WTC11 (cell line): Measurements from ENCODE around the gene HACE1. TPM values are rescaled to one million over a fixed set of nuclear protein-coding genes. Genes with fewer than 3 reads are reported as not detected.

Source experiments
- ATF1 ChIP-seq: sonication (generic); formaldehyde crosslinking; IDR thresholded peaks from 2 replicates; pipeline ENCODE4 v1.8.1; 2023; ENCODE audit warnings: mild to moderate bottlenecking, moderate library complexity, missing genetic modification reagents
- ESRRA ChIP-seq: sonication (generic); formaldehyde crosslinking; IDR thresholded peaks from 2 replicates; pipeline ENCODE4 v1.8.1; 2022; ENCODE audit warnings: mild to moderate bottlenecking, missing genetic modification reagents, borderline replicate concordance
- GRHL2 ChIP-seq: fragments of 250-450 bp; sonication (Bioruptor Pico); IDR thresholded peaks from 2 replicates; pipeline ENCODE4 v1.8.0; 2022; ENCODE audit warnings: mild to moderate bottlenecking, moderate library complexity; ENCODE audit not compliant: insufficient replicate concordance, severe bottlenecking
- IRF2 ChIP-seq: sonication (generic); formaldehyde crosslinking; IDR thresholded peaks from 2 replicates; pipeline ENCODE4 v1.8.0; 2022; ENCODE audit warnings: low read depth, missing genetic modification reagents, borderline replicate concordance
- JAZF1 ChIP-seq: fragments of 250-450 bp; sonication (Bioruptor Pico); IDR thresholded peaks from 2 replicates; pipeline ENCODE4 v1.9.0; 2021; ENCODE audit warnings: moderate library complexity, mild to moderate bottlenecking, inconsistent platforms
- JUN ChIP-seq: sonication (generic); formaldehyde crosslinking; IDR thresholded peaks from 2 replicates; pipeline ENCODE4 v1.8.0; 2023; ENCODE audit warnings: mild to moderate bottlenecking, missing genetic modification reagents
- OVOL2 ChIP-seq: fragments of 250-450 bp; sonication (Bioruptor Pico); IDR thresholded peaks from 2 replicates; pipeline ENCODE4 v1.9.0; 2021; ENCODE audit warnings: mild to moderate bottlenecking, borderline replicate concordance
- RORB ChIP-seq: fragments of 250-450 bp; sonication (Bioruptor Pico); IDR thresholded peaks from 2 replicates; pipeline ENCODE4 v1.9.0; 2021; ENCODE audit warnings: mild to moderate bottlenecking
- TCF7 ChIP-seq: sonication (generic); formaldehyde crosslinking; IDR thresholded peaks from 2 replicates; pipeline ENCODE4 v1.8.0; 2022; ENCODE audit warnings: mild to moderate bottlenecking, low read depth, missing genetic modification reagents, moderate library complexity
- TEAD4 ChIP-seq: sonication (generic); formaldehyde crosslinking; IDR thresholded peaks from 2 replicates; pipeline ENCODE4 v1.8.0; 2022; ENCODE audit warnings: mild to moderate bottlenecking, missing genetic modification reagents
- TP53 ChIP-seq: sonication (generic); formaldehyde crosslinking; IDR thresholded peaks from 2 replicates; pipeline ENCODE4 v1.8.1; 2023; ENCODE audit warnings: mild to moderate bottlenecking, missing genetic modification reagents
- total RNA-seq: library from RNA; stranded (reverse); gene quantifications from 3 replicates; pipeline ENCODE4 v1.2.3, GENCODE V29; 2021
- TF ChIP-seq, protein P1 (sequence below): sonication (generic); formaldehyde crosslinking; IDR thresholded peaks from 2 replicates; pipeline ENCODE4 v1.8.1; 2023; ENCODE audit warnings: mild to moderate bottlenecking, missing genetic modification reagents
- TF ChIP-seq, protein P2 (sequence below): sonication (generic); formaldehyde crosslinking; IDR thresholded peaks from 2 replicates; pipeline ENCODE4 v1.8.1; 2023; ENCODE audit warnings: mild to moderate bottlenecking, missing genetic modification reagents
- TF ChIP-seq, protein P3 (sequence below): fragments of 250-450 bp; sonication (Bioruptor Pico); IDR thresholded peaks from 2 replicates; pipeline ENCODE4 v1.9.0; 2021; ENCODE audit warnings: mild to moderate bottlenecking
- TF ChIP-seq, protein P4 (sequence below): sonication (generic); formaldehyde crosslinking; IDR thresholded peaks from 2 replicates; pipeline ENCODE4 v1.8.1; 2022; ENCODE audit warnings: low read depth, mild to moderate bottlenecking, moderate library complexity, missing genetic modification reagents, borderline replicate concordance
- TF ChIP-seq, protein P5 (sequence below): fragments of 250-450 bp; sonication (Bioruptor Pico); IDR thresholded peaks from 2 replicates; pipeline ENCODE4 v1.9.0; 2021; ENCODE audit warnings: mild to moderate bottlenecking
- TF ChIP-seq, protein P6 (sequence below): sonication (generic); formaldehyde crosslinking; IDR thresholded peaks from 2 replicates; pipeline ENCODE4 v1.8.1; 2022; ENCODE audit warnings: missing genetic modification reagents, borderline replicate concordance
- TF ChIP-seq, protein P7 (sequence below): sonication (generic); formaldehyde crosslinking; IDR thresholded peaks from 2 replicates; pipeline ENCODE4 v1.8.0; 2022; ENCODE audit warnings: missing genetic modification reagents
- TF ChIP-seq, protein P8 (sequence below): fragments of 250-450 bp; sonication (Bioruptor Pico); conservative IDR thresholded peaks from 2 replicates; pipeline ENCODE4 v1.9.0; 2021; ENCODE audit warnings: mild to moderate bottlenecking

Gene HACE1
- total RNA-seq, 1 experiment from 2014 or later = 18.1 TPM

DNA sequence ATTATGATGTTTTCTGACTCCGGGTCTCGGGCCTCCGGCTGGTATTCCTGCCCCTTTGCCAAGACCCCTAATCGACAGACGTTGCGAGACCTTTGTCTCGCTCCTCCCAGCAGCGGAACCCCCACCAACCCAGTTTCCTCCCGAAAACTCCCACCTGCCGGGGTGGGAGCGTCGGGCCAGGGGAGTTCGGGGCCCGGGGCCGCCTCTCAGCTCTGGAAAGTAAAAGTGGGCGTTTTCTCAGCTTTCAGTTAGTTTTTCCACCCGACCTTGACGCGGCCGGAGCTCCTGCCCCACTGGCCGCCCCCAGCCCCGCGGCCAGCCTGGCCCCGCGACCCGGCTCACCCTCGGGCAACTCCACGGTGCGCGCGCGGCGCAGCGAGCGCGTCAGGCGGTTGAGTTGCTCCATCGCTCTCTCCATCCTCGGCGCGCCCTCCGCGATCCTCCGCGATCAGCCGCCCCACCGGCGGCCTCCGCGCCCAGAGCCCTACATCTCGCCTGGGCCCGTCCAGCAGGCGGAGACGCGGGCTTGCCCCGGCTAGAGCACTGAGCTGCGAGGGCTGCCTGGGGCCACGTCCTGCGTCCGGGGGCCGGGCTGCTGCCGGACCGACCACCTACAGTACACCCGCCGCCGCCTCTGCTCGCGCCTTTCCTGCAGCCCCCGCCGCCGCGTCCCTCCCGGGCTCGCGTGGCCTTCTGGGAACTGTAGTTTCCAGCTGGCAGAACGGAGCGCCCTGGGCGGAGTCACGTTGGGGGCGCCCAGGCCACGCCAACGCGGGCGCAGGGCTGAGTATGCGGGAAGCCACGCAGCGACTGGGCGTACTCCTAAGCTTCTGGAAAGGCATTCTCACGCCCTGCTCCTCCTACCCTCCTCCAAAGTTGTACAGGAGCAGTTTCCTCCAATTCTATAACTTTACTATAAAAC lies at the start of gene HACE1 (continued):
- TF ChIP-seq, protein P1, sequence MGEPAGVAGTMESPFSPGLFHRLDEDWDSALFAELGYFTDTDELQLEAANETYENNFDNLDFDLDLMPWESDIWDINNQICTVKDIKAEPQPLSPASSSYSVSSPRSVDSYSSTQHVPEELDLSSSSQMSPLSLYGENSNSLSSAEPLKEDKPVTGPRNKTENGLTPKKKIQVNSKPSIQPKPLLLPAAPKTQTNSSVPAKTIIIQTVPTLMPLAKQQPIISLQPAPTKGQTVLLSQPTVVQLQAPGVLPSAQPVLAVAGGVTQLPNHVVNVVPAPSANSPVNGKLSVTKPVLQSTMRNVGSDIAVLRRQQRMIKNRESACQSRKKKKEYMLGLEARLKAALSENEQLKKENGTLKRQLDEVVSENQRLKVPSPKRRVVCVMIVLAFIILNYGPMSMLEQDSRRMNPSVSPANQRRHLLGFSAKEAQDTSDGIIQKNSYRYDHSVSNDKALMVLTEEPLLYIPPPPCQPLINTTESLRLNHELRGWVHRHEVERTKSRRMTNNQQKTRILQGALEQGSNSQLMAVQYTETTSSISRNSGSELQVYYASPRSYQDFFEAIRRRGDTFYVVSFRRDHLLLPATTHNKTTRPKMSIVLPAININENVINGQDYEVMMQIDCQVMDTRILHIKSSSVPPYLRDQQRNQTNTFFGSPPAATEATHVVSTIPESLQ = no peak
- no peak for TF ChIP-seq ATF1 (CRISPR knock-in tag)
- TF ChIP-seq, protein P2, sequence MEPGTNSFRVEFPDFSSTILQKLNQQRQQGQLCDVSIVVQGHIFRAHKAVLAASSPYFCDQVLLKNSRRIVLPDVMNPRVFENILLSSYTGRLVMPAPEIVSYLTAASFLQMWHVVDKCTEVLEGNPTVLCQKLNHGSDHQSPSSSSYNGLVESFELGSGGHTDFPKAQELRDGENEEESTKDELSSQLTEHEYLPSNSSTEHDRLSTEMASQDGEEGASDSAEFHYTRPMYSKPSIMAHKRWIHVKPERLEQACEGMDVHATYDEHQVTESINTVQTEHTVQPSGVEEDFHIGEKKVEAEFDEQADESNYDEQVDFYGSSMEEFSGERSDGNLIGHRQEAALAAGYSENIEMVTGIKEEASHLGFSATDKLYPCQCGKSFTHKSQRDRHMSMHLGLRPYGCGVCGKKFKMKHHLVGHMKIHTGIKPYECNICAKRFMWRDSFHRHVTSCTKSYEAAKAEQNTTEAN (CRISPR knock-in tag) = no peak
- TF ChIP-seq, protein P3, sequence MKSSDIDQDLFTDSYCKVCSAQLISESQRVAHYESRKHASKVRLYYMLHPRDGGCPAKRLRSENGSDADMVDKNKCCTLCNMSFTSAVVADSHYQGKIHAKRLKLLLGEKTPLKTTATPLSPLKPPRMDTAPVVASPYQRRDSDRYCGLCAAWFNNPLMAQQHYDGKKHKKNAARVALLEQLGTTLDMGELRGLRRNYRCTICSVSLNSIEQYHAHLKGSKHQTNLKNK (CRISPR knock-in tag) = no peak
- TF ChIP-seq TEAD4 (CRISPR knock-in tag) = no peak
- TF ChIP-seq, protein P4, sequence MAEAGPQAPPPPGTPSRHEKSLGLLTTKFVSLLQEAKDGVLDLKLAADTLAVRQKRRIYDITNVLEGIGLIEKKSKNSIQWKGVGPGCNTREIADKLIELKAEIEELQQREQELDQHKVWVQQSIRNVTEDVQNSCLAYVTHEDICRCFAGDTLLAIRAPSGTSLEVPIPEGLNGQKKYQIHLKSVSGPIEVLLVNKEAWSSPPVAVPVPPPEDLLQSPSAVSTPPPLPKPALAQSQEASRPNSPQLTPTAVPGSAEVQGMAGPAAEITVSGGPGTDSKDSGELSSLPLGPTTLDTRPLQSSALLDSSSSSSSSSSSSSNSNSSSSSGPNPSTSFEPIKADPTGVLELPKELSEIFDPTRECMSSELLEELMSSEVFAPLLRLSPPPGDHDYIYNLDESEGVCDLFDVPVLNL = no peak
- TF ChIP-seq, protein P5, sequence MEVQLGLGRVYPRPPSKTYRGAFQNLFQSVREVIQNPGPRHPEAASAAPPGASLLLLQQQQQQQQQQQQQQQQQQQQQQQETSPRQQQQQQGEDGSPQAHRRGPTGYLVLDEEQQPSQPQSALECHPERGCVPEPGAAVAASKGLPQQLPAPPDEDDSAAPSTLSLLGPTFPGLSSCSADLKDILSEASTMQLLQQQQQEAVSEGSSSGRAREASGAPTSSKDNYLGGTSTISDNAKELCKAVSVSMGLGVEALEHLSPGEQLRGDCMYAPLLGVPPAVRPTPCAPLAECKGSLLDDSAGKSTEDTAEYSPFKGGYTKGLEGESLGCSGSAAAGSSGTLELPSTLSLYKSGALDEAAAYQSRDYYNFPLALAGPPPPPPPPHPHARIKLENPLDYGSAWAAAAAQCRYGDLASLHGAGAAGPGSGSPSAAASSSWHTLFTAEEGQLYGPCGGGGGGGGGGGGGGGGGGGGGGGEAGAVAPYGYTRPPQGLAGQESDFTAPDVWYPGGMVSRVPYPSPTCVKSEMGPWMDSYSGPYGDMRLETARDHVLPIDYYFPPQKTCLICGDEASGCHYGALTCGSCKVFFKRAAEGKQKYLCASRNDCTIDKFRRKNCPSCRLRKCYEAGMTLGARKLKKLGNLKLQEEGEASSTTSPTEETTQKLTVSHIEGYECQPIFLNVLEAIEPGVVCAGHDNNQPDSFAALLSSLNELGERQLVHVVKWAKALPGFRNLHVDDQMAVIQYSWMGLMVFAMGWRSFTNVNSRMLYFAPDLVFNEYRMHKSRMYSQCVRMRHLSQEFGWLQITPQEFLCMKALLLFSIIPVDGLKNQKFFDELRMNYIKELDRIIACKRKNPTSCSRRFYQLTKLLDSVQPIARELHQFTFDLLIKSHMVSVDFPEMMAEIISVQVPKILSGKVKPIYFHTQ (CRISPR knock-in tag) = no peak
- TF ChIP-seq GRHL2 = no peak
- TF ChIP-seq, protein P6, sequence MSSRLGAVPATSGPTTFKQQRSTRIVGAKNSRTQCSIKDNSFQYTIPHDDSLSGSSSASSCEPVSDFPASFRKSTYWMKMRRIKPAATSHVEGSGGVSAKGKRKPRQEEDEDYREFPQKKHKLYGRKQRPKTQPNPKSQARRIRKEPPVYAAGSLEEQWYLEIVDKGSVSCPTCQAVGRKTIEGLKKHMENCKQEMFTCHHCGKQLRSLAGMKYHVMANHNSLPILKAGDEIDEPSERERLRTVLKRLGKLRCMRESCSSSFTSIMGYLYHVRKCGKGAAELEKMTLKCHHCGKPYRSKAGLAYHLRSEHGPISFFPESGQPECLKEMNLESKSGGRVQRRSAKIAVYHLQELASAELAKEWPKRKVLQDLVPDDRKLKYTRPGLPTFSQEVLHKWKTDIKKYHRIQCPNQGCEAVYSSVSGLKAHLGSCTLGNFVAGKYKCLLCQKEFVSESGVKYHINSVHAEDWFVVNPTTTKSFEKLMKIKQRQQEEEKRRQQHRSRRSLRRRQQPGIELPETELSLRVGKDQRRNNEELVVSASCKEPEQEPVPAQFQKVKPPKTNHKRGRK = no peak
- TF ChIP-seq, protein P7, sequence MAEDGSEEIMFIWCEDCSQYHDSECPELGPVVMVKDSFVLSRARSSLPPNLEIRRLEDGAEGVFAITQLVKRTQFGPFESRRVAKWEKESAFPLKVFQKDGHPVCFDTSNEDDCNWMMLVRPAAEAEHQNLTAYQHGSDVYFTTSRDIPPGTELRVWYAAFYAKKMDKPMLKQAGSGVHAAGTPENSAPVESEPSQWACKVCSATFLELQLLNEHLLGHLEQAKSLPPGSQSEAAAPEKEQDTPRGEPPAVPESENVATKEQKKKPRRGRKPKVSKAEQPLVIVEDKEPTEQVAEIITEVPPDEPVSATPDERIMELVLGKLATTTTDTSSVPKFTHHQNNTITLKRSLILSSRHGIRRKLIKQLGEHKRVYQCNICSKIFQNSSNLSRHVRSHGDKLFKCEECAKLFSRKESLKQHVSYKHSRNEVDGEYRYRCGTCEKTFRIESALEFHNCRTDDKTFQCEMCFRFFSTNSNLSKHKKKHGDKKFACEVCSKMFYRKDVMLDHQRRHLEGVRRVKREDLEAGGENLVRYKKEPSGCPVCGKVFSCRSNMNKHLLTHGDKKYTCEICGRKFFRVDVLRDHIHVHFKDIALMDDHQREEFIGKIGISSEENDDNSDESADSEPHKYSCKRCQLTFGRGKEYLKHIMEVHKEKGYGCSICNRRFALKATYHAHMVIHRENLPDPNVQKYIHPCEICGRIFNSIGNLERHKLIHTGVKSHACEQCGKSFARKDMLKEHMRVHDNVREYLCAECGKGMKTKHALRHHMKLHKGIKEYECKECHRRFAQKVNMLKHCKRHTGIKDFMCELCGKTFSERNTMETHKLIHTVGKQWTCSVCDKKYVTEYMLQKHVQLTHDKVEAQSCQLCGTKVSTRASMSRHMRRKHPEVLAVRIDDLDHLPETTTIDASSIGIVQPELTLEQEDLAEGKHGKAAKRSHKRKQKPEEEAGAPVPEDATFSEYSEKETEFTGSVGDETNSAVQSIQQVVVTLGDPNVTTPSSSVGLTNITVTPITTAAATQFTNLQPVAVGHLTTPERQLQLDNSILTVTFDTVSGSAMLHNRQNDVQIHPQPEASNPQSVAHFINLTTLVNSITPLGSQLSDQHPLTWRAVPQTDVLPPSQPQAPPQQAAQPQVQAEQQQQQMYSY (CRISPR knock-in tag) = no peak
- TF ChIP-seq OVOL2 (CRISPR knock-in tag) = no peak
- TF ChIP-seq TCF7 (CRISPR knock-in tag) = no peak
- TF ChIP-seq JUN (CRISPR knock-in tag) = no peak
- TF ChIP-seq, protein P8, sequence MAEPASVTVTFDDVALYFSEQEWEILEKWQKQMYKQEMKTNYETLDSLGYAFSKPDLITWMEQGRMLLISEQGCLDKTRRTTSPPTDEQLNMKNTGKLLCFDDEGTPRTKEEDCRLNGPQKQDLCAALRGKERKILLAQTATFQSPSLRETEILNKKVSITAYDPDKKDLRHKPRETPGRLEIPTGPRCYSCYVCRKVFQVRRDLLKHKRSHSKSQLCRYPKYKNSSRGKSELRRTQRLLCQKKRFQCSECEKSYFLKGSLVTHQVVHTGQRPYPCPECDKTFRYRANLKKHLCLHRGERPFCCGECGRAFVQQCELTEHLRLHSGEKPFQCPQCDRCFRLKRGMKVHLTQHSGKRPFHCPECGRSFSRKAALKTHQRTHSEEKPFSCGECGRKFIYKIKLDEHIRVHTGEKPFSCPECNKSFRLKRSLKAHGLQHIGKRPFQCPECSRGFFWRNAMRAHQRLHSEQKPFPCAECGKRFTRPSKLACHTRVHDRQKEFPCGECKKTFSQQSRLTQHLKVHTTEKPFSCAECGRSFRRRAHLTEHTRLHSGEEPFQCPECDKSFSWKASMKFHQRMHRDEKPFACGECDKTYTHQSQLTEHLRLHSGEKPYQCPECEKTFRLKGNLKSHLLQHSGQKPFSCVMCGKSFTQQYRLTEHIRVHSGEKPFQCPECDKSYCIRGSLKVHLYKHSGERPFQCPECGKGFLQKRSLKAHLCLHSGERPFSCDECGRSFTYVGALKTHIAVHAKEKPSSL (CRISPR knock-in tag) = no peak
- no peak for TF ChIP-seq IRF2
- TF ChIP-seq JAZF1 = no peak
- peak; percentile 70; the same call in 1 of the 2 replicates for TF ChIP-seq TP53
- no peak for TF ChIP-seq ESRRA
- no peak for TF ChIP-seq RORB
